Activated T-cell treated with anti-CD3 and anti-CD28 coated beads, Interleukin-2, amount 50 U/mL, for 24 hours (primary cell): Measurements from ENCODE around the gene CMTM6.
"Not testable (repeated sequence)": the region's sequence is repeated elsewhere in the genome, so short reads cannot be mapped to it uniquely, and the experiment has no call there.

Experiments
- DNase-seq: peaks from one replicate; pipeline ENCODE4 v3.0.0-alpha.2; 2020
- H3K27ac Mint-ChIP-seq: 2 replicates; pipeline ENCODE4 v1.8.0; 2020; ENCODE audit warnings: mild to moderate bottlenecking, mixed read lengths
- H3K27me3 Mint-ChIP-seq: 2 replicates; pipeline ENCODE4 v1.8.0; 2020; ENCODE audit warnings: mixed read lengths
- H3K36me3 Mint-ChIP-seq: 2 replicates; pipeline ENCODE4 v1.8.0; 2020; ENCODE audit warnings: low read depth, mixed read lengths
- H3K4me1 Mint-ChIP-seq: 2 replicates; pipeline ENCODE4 v1.8.0; 2020; ENCODE audit warnings: low read depth, mixed read lengths
- H3K4me3 Mint-ChIP-seq: 2 replicates; pipeline ENCODE4 v1.8.0; 2020; ENCODE audit warnings: mild to moderate bottlenecking, moderate library complexity, mixed read lengths
- H3K9me3 Mint-ChIP-seq: 2 replicates; pipeline ENCODE4 v1.8.0; 2020; ENCODE audit warnings: mixed read lengths

Gene CMTM6

GRCh38 chr3:32488474-32489008 lies 14.1 kb downstream of the CMTM6 start:
- no peaks in the 10 kb centered on the region for H3K27me3 Mint-ChIP-seq
- H3K27ac Mint-ChIP-seq = no peak overlapping the region
- no peak for DNase-seq
- no peak overlapping the region for H3K4me3 Mint-ChIP-seq
- H3K9me3 Mint-ChIP-seq = no peaks in the 10 kb centered on the region
- H3K4me1 Mint-ChIP-seq = peaks cover 16% of the 10 kb centered on the region
- peaks cover 57% of the 10 kb centered on the region for H3K36me3 Mint-ChIP-seq

DNA sequence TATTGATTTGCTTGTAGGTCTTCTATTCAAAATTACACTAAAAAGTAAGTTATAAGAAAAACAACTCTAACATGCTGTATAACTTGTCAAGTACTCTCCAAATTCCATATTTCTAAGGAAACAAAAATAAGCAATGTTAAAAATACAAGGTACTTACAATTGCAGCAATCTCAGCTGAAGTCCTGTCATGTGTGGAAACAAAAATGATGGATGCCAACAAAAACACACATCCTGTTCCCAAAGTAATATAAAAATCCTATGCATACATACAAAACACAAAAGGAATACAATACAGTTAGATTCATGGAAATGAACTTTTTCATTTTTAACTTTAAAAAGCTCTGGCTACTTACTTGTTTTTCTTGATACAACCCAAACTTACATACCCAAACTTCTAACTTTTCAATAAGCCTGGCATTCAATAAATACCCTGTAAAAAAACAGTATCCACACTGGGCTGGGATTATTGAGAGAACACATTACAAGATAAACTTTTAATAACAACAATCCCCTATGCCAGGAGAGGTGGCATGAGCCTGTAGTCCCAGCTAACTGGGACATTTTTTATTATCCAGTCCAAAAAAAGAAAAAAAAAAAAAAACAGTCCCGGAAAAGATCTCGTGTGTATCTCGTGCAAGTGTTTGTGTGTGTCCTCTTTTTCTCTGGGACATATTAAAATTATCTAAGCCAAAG lies 14.7 kb downstream of the CMTM6 start:
- no peak overlapping the region for H3K4me3 Mint-ChIP-seq
- no peak for DNase-seq
- no peak overlapping the region for H3K27ac Mint-ChIP-seq
- peaks cover 18% of the 10 kb centered on the region for H3K4me1 Mint-ChIP-seq
- no peaks in the 10 kb centered on the region for H3K9me3 Mint-ChIP-seq
- no peaks in the 10 kb centered on the region for H3K27me3 Mint-ChIP-seq
- H3K36me3 Mint-ChIP-seq = peaks cover 61% of the 10 kb centered on the region

DNA sequence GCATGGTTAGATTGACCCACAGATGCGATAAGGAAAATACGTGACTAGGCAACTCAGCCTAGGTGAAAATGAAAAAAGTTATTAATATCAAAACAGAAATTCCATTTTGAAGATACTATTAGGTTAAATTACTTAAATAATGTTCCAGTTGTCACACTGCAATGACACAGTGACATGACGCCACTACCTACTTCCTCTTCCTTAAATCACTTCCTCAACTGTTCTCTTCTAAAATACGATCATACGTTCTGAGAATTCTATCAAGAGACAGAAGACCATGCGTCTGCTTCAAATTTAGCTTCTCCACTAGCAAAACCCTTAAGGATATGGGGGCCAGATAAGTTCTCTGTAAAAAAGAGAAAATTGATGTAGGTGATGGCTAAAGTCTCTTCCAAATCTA lies 18.2 kb downstream of the CMTM6 start:
- Mint-ChIP-seq H3K36me3 (peaks cover 83% of the 10 kb centered on the region), H3K27me3 (no peaks in the 10 kb centered on the region), H3K9me3 (no peaks in the 10 kb centered on the region), H3K4me1 (peaks cover 30% of the 10 kb centered on the region), H3K4me3 (no peak overlapping the region), H3K27ac (no peak overlapping the region)
- DNase-seq = no peak

- peaks cover 89% of the 10 kb centered on the region for H3K36me3 Mint-ChIP-seq
- no peak for DNase-seq
- H3K27ac Mint-ChIP-seq = peak overlapping the region; percentile 10
- no peak overlapping the region for H3K4me3 Mint-ChIP-seq
- no peaks in the 10 kb centered on the region for H3K27me3 Mint-ChIP-seq
- H3K4me1 Mint-ChIP-seq = peaks cover 30% of the 10 kb centered on the region
- H3K9me3 Mint-ChIP-seq = no peaks in the 10 kb centered on the region
Observed at GRCh38 chr3:32483772-32484171, 18.9 kb downstream of the CMTM6 start.

GRCh38 chr3:32482693-32483092 lies 20.0 kb downstream of the CMTM6 start:
- peaks cover 28% of the 10 kb centered on the region for H3K4me1 Mint-ChIP-seq
- peak overlapping the region; percentile 3 for H3K27ac Mint-ChIP-seq
- peaks cover 88% of the 10 kb centered on the region for H3K36me3 Mint-ChIP-seq
- no peak overlapping the region for H3K4me3 Mint-ChIP-seq
- H3K27me3 Mint-ChIP-seq = no peaks in the 10 kb centered on the region
- DNase-seq = no peak
- no peaks in the 10 kb centered on the region for H3K9me3 Mint-ChIP-seq

GRCh38 chr3:32481791-32482631 lies 20.6 kb downstream of the CMTM6 start:
- peaks cover 85% of the 10 kb centered on the region for H3K36me3 Mint-ChIP-seq
- no peak overlapping the region for H3K4me3 Mint-ChIP-seq
- H3K4me1 Mint-ChIP-seq = peaks cover 31% of the 10 kb centered on the region
- H3K9me3 Mint-ChIP-seq = no peaks in the 10 kb centered on the region
- H3K27me3 Mint-ChIP-seq = no peaks in the 10 kb centered on the region
- peak overlapping the region; percentile 47 for H3K27ac Mint-ChIP-seq
- DNase-seq = no peak

DNA sequence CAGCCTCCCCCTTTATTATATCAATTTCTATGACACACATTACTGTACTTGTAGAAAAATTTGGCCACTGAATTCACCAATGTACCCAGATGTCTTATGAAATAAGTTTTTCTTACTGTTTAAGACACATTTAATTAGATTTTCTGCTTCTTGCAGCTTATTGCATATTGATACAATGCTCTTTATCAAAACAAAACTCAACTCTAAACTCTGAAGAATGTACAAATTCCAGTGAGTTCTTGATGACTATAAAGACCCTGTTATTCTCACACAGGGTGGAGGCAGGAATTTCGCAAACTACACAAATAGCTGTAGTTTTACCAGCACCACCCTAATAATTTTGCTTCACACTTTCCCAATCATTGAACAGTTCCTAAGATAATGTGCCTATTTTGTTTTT lies 22.0 kb downstream of the CMTM6 start:
- Mint-ChIP-seq H3K27ac (no peak overlapping the region), H3K9me3 (no peaks in the 10 kb centered on the region), H3K4me1 (peaks cover 36% of the 10 kb centered on the region), H3K36me3 (peaks cover 78% of the 10 kb centered on the region), H3K27me3 (no peaks in the 10 kb centered on the region), H3K4me3 (no peak overlapping the region)
- DNase-seq = no peak

GRCh38 chr3:32474201-32474600 lies 28.5 kb downstream of the CMTM6 start:
- Mint-ChIP-seq H3K36me3 (peaks cover 73% of the 10 kb centered on the region), H3K9me3 (peaks cover 4% of the 10 kb centered on the region), H3K4me3 (no peak overlapping the region), H3K4me1 (peaks cover 47% of the 10 kb centered on the region), H3K27ac (no peak overlapping the region), H3K27me3 (no peaks in the 10 kb centered on the region)
- no peak for DNase-seq

DNA sequence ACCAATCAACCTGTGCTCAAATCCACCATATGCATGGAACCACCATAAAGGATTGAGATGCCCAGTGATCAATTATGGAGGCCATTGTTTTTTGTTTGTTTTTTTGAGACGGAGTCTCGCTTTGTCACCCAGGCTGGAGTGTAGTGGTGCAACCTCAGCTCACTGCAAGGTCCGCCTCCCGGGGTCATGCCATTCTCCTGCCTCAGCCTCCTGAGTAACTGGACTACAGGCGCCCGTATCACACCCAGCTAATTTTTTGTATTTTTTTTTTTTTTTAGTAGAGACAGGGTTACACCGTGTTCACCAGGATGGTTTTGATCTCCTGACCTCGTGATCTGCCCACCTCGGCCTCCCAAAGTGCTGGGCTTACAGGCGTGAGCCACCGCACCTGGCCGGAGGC lies 30.5 kb downstream of the CMTM6 start:
- peak overlapping the region; percentile 29 for H3K27ac Mint-ChIP-seq
- peaks cover 61% of the 10 kb centered on the region for H3K36me3 Mint-ChIP-seq
- not testable (repeated sequence) for DNase-seq, H3K4me3 Mint-ChIP-seq, H3K9me3 Mint-ChIP-seq, H3K27me3 Mint-ChIP-seq
- peaks cover 54% of the 10 kb centered on the region for H3K4me1 Mint-ChIP-seq

DNA sequence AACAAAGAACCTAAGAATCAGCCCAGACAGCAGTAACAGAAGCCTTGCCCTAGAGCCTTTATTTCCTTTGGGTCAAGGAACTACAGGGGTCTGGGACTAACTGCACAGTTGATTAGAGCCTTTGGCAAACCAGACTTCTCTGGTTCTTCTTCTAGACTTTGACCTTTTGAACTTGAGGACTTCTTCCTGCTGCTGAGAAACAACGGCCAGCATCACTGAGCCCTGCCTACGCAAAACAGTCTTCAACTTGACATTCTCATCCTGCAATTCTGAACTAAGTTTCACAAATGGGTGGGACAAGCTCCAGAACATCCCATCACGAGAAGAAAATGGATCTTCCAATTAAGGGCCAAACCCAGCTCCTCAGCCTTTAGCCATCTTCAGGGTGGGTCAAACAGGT lies 31.4 kb downstream of the CMTM6 start:
- Mint-ChIP-seq H3K27me3 (no peaks in the 10 kb centered on the region), H3K27ac (peak overlapping the region; percentile 69), H3K9me3 (peaks cover 4% of the 10 kb centered on the region), H3K4me1 (peaks cover 52% of the 10 kb centered on the region), H3K36me3 (peaks cover 55% of the 10 kb centered on the region), H3K4me3 (no peak overlapping the region)
- no peak for DNase-seq

DNA sequence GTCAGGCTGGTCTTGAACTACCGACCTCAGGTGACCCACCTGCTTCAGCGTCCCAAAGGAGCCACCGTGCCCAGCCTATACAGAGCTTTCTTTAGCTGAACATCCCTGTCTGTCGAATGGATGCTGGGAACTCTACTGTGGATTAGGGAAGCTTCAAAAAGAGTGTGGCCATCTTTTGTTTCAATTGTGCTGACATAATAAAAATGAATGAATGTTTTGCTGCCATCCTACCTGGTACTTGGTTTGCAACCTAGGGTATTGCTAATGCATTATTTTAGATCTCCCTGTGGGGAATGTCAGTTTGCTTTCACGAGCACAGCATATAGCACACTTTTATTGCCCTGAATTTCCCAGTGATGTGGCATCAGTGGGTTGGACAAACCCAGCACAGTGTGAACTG lies 32.3 kb downstream of the CMTM6 start:
- peaks cover 56% of the 10 kb centered on the region for H3K4me1 Mint-ChIP-seq
- no peak overlapping the region for H3K4me3 Mint-ChIP-seq
- H3K27ac Mint-ChIP-seq = peak overlapping the region; percentile 69
- no peaks in the 10 kb centered on the region for H3K27me3 Mint-ChIP-seq
- H3K9me3 Mint-ChIP-seq = peaks cover 4% of the 10 kb centered on the region
- H3K36me3 Mint-ChIP-seq = peaks cover 54% of the 10 kb centered on the region
- no peak for DNase-seq

- no peak for DNase-seq
- H3K9me3 Mint-ChIP-seq = peaks cover 4% of the 10 kb centered on the region
- no peaks in the 10 kb centered on the region for H3K27me3 Mint-ChIP-seq
- H3K27ac Mint-ChIP-seq = peak overlapping the region; percentile 69
- no peak overlapping the region for H3K4me3 Mint-ChIP-seq
- H3K4me1 Mint-ChIP-seq = peaks cover 56% of the 10 kb centered on the region
- H3K36me3 Mint-ChIP-seq = peaks cover 44% of the 10 kb centered on the region
Observed at GRCh38 chr3:32469151-32469874, 33.3 kb downstream of the CMTM6 start.

GRCh38 chr3:32467333-32468070 lies 35.1 kb downstream of the CMTM6 start:
- DNase-seq = peak; percentile 88
- Mint-ChIP-seq H3K4me1 (peaks cover 50% of the 10 kb centered on the region), H3K9me3 (peaks cover 2% of the 10 kb centered on the region), H3K27ac (peak overlapping the region; percentile 53), H3K4me3 (peak overlapping the region; percentile 14), H3K27me3 (no peaks in the 10 kb centered on the region), H3K36me3 (peaks cover 32% of the 10 kb centered on the region)

DNA sequence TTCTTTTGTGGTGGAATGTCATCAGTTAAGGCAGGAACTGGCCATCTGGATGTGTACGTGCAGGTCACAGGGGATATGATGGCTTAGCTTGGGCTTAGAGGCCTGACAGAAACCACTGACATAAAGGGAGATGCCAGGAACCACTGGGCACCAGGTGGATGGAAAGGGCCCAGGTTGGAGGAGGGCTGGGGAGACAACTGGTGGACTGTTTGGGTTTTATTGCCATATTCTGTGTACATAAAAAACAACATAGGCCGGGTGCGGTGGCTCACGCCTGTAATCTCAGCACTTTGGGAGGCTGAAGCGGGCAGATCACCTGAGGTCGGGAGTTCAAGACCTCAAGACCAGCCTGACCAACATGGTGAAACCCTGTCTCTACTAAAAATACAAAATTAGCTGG lies 35.8 kb downstream of the CMTM6 start:
- DNase-seq, H3K27me3 Mint-ChIP-seq, H3K4me3 Mint-ChIP-seq, H3K9me3 Mint-ChIP-seq, H3K27ac Mint-ChIP-seq: not testable (repeated sequence)
- H3K4me1 Mint-ChIP-seq = peaks cover 46% of the 10 kb centered on the region
- H3K36me3 Mint-ChIP-seq = peaks cover 25% of the 10 kb centered on the region
